ENCODE results near the gene IL36G.

- TF ChIP-seq POLR2AphosphoS5 (IDR thresholded peaks at IDR 0.05; ENCODE audit: low read depth, low read length) (no peak), REST (IDR thresholded peaks at IDR 0.05; ENCODE audit: insufficient read depth in 1 of 2, low read depth in 2 of 2, low read length in 2 of 2) (no peak), SIN3A (IDR thresholded peaks at IDR 0.05; ENCODE audit: borderline replicate concordance, insufficient read depth, low read length) (no peak), FOXP2 (optimal IDR thresholded peaks at IDR 0.05; ENCODE audit: borderline replicate concordance, extremely low read depth, extremely low read length, insufficient read depth) (no peak), TAF1 (IDR thresholded peaks at IDR 0.05; ENCODE audit: borderline replicate concordance, insufficient read depth, low read length) (no peak)
Observed at GRCh38 chr2:112997151-112997550, 19.3 kb downstream of the IL36G start.

All from PFSK-1 (cell line).